HepG2 (cell line): ENCODE measurements around the gene PTPA. TPM values are rescaled to one million over a fixed set of nuclear protein-coding genes. Genes with fewer than 3 reads are reported as not detected.
A peak's percentile ranks its signal among the peaks of the same experiment; 100 is the strongest.

Experiments
- ARNTL ChIP-seq: sonication (generic); formaldehyde crosslinking; IDR thresholded peaks from 2 replicates; pipeline ENCODE4 v1.4.0; 2020; ENCODE audit warnings: mild to moderate bottlenecking, missing genetic modification reagents
- GFI1 ChIP-seq: sonication (generic); formaldehyde crosslinking; IDR thresholded peaks from 2 replicates; pipeline ENCODE4 v1.5.0; 2020; ENCODE audit warnings: missing genetic modification reagents, mild to moderate bottlenecking, borderline replicate concordance
- KIAA2018 ChIP-seq: sonication (generic); formaldehyde crosslinking; IDR thresholded peaks from 2 replicates; pipeline ENCODE4 v1.5.0; 2020; ENCODE audit warnings: mild to moderate bottlenecking, missing genetic modification reagents, borderline replicate concordance
- LCORL ChIP-seq, 2 experiments: fragments of 450-650 bp in 1 of 2; sonication (generic) in 1 of 2; formaldehyde crosslinking in 1 of 2; IDR thresholded peaks; 2 replicates each; pipeline versions ENCODE4 v1.5.0 to v1.6.1; 2017 to 2020; ENCODE audit warnings: antibody characterized with exemption in 1 of 2, missing genetic modification reagents in 1 of 2
- MED8 ChIP-seq: sonication (generic); formaldehyde crosslinking; IDR thresholded peaks from 2 replicates; pipeline ENCODE4 v1.8.1; 2023; ENCODE audit warnings: mild to moderate bottlenecking, missing genetic modification reagents; ENCODE audit not compliant: insufficient replicate concordance
- MYC ChIP-seq: sonication (generic); formaldehyde crosslinking; IDR thresholded peaks from 2 replicates; pipeline ENCODE4 v1.9.0; 2021; ENCODE audit warnings: missing genetic modification reagents, borderline replicate concordance
- NR2C2 ChIP-seq: sonication (generic); formaldehyde crosslinking; IDR thresholded peaks from 2 replicates; pipeline ENCODE4 v1.4.0; 2020; ENCODE audit warnings: missing genetic modification reagents, mild to moderate bottlenecking, moderate library complexity, borderline replicate concordance
- SALL1 ChIP-seq: sonication (generic); formaldehyde crosslinking; IDR thresholded peaks from 2 replicates; pipeline ENCODE4 v1.8.0; 2022; ENCODE audit warnings: mild to moderate bottlenecking, missing genetic modification reagents
- SIX4 ChIP-seq: sonication (generic); formaldehyde crosslinking; IDR thresholded peaks from 2 replicates; pipeline ENCODE4 v1.4.0; 2020; ENCODE audit warnings: missing genetic modification reagents
- ZBTB7B ChIP-seq: sonication (generic); formaldehyde crosslinking; IDR thresholded peaks from 2 replicates; pipeline ENCODE4 v1.4.0; 2020; ENCODE audit warnings: missing genetic modification reagents
- ZFAT ChIP-seq: sonication (generic); formaldehyde crosslinking; conservative IDR thresholded peaks from 2 replicates; pipeline ENCODE4 v1.8.1; 2023; ENCODE audit warnings: missing genetic modification reagents, inconsistent platforms
- ZMYM2 ChIP-seq: sonication (generic); formaldehyde crosslinking; IDR thresholded peaks from 2 replicates; pipeline ENCODE4 v1.8.0; 2022; ENCODE audit warnings: mild to moderate bottlenecking, missing genetic modification reagents
- ZNF18 ChIP-seq: sonication (generic); formaldehyde crosslinking; IDR thresholded peaks from 2 replicates; pipeline ENCODE4 v1.8.0; 2022; ENCODE audit warnings: mild to moderate bottlenecking, missing genetic modification reagents; ENCODE audit not compliant: insufficient replicate concordance
- ZNF496 ChIP-seq: sonication (generic); formaldehyde crosslinking; IDR thresholded peaks from 2 replicates; pipeline ENCODE4 v1.8.1; 2023; ENCODE audit warnings: mild to moderate bottlenecking, moderate library complexity, missing genetic modification reagents; ENCODE audit not compliant: insufficient replicate concordance
- ZNF574 ChIP-seq: sonication (generic); formaldehyde crosslinking; IDR thresholded peaks from 2 replicates; pipeline ENCODE4 v1.4.0; 2020; ENCODE audit warnings: missing genetic modification reagents
- polyA plus RNA-seq, 8 experiments: library from polyadenylated mRNA; depleted of rRNA in 3 of 8; stranded (reverse) in 7 of 8; unstranded in 1 of 8; fragments of >200 nt; fragmentation: Illumina TruSeq in 4 of 8; extraction: Trizol in 4 of 8; gene quantifications; 2 replicates each; pipeline versions ENCODE4 v1.2.1 to v1.2.3, GENCODE V29; 2011 to 2016; ENCODE audit warnings: low read depth in 4 of 8, missing spikeins in 1 of 8, mixed read lengths in 1 of 8; ENCODE audit not compliant: insufficient read depth in 1 of 8
- total RNA-seq, 5 experiments: library from RNA; depleted of rRNA; stranded (reverse); fragments of >200 nt; fragmentation: Illumina TruSeq; extraction: Trizol; gene quantifications; 2 replicates each; pipeline ENCODE4 v1.2.3, GENCODE V29; 2016; ENCODE audit warnings: low read depth in 1 of 5

Gene PTPA
- total and polyA plus RNA-seq, 2 of the 13 experiments (the other 11 are each of a cell fraction or from before 2014, with no cell fraction given), result 79.3 to 105 TPM

- TF ChIP-seq KIAA2018, result no peak
- no peak for TF ChIP-seq ARNTL (CRISPR knock-in tag)
- TF ChIP-seq ZNF574 (CRISPR knock-in tag), result peak; percentile 13; the same call in 1 of the 2 replicates
- TF ChIP-seq ZMYM2 (CRISPR knock-in tag), result 0 out of 2 replicates have a peak, but pooled peaks have one; percentile 26
- 0 out of 2 replicates have a peak, but pooled peaks have one; percentile 16 for TF ChIP-seq ZBTB7B (CRISPR knock-in tag)
- 0 out of 2 replicates have a peak, but pooled peaks have one; percentile 24 for TF ChIP-seq MYC (CRISPR knock-in tag)
- no peak for TF ChIP-seq SIX4 (CRISPR knock-in tag)
- no peak for TF ChIP-seq ZFAT
- no peak for TF ChIP-seq ZNF496 (CRISPR knock-in tag)
- no peak for TF ChIP-seq LCORL (IDR thresholded peaks at IDR 0.05)
- peak; percentile 65 for TF ChIP-seq LCORL (CRISPR knock-in tag; IDR thresholded peaks at IDR 0.05)
- TF ChIP-seq MED8 (CRISPR knock-in tag), result no peak
- TF ChIP-seq ZNF18 (CRISPR knock-in tag), result no peak
- peak; percentile 39; the same call in 1 of the 2 replicates for TF ChIP-seq GFI1 (CRISPR knock-in tag)
- TF ChIP-seq SALL1, result peak; percentile 23; the same call in 1 of the 2 replicates
- peak; percentile 40; the same call in 1 of the 2 replicates for TF ChIP-seq NR2C2 (CRISPR knock-in tag)
These were observed 35.1 kb upstream of the PTPA start (continued) for GRCh38 chr9:129075996-129076639.
